ENCODE measurements around the gene AGO3. TPM values are rescaled to one million over a fixed set of nuclear protein-coding genes. Genes with fewer than 3 reads are reported as not detected.

Gene AGO3
- polyA plus RNA-seq, 6 donors from 2014 or later: 5.3 to 19.1 (median 9.9) TPM

DNA sequence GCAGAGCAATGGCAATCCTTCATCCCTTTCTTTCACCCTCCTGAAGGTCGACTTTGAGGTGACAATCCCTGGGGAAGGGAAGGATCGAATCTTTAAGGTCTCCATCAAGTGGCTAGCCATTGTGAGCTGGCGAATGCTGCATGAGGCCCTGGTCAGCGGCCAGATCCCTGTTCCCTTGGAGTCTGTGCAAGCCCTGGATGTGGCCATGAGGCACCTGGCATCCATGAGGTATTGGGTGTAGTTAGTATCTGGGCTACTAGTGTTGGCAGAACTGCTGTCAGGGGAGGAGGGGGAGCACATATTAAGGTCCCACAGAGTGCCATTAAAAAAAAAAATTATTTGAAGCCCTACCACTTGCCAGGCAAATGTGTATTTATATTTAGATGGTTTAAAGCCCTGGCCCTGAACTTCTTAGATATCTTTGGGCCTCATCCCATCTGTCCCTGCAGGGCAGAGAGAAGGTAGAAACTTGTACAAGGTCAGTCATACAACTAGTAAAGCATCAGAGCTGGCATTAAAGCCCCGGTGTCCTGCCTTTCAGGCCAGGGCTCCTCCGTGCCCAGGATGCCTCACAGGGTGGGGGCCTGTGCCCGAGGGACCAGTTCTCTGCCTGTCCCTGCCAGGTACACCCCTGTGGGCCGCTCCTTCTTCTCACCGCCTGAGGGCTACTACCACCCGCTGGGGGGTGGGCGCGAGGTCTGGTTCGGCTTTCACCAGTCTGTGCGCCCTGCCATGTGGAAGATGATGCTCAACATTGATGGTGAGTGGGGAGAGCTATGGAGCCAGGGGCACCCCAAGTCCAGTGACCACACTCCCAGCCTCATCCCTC is 37.6 kb upstream of the AGO3 start:
- ATAC-seq (ENCODE audit: low read depth in 2 of 2) (no peak), DNase-seq (no peak)
- Mint-ChIP-seq H3K4me3 (no peak overlapping the region), H3K4me1 (peaks cover 21 to 49% (median 34%) of the 10 kb centered on the region in 3 donors), H3K36me3 (peaks cover 8 to 15% of the 10 kb centered on the region in 2 donors), H3K27me3 (no peaks in the 10 kb centered on the region), H3K27ac (peak overlapping the region; percentile 91 to 99 (median 96)), H3K9me3 (no peaks in the 10 kb centered on the region)

DNA sequence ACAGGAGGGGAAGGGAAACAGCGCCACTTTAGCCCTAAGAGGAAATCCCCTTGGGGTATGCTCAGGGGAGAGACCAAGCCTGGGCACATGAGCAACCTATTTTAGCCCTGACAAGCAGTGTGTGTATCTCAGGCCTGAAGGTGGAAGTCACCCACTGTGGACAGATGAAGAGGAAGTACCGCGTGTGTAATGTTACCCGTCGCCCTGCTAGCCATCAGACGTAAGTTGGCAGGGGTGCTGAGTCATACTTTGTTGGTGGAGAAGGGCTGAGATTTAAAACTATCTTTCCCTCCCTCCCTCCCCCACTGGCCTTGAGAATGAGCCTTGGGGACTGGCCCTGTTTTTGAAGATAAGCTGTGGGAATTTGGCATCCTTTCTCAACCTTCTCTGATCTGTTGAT is 36.7 kb upstream of the AGO3 start:
- peak; percentile 73 for DNase-seq
- H3K27ac Mint-ChIP-seq: peak overlapping the region; percentile 91 to 99 (median 96)
- no peaks in the 10 kb centered on the region for H3K27me3 Mint-ChIP-seq
- peak overlapping the region in 5 of 8 donors; percentile 36 to 86 (median 55) for H3K4me3 Mint-ChIP-seq
- H3K36me3 Mint-ChIP-seq: peaks cover 6 to 10% of the 10 kb centered on the region in 2 donors
- H3K9me3 Mint-ChIP-seq: no peaks in the 10 kb centered on the region
- peak; percentile 100 for ATAC-seq (ENCODE audit: low read depth in 2 of 2)
- H3K4me1 Mint-ChIP-seq: peaks cover 16 to 42% (median 26%) of the 10 kb centered on the region in 3 donors

DNA sequence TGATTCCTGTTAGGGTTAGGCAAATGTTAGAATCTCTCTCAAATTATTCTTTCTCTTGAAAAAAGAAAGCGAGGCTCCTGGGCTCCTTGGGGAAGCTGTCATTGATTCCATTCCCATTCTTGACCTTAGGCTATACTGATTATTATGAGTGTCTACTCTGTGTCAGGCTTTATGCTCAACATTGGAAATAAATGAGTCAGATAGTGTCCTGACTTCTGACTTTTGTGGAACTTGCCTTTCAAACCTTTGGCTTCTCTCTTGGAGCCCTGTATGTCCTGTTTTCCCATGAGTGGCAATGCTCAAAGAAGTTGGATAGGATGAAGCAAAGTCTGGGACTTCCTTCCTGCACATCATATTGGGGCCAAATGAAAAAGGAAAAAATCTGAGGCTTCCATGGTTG is 36.2 kb upstream of the AGO3 start:
- Mint-ChIP-seq H3K4me1 (peaks cover 16 to 40% (median 26%) of the 10 kb centered on the region in 3 donors), H3K27ac (peak overlapping the region in 5 of 6 donors; percentile 30 to 97 (median 96)), H3K9me3 (no peaks in the 10 kb centered on the region), H3K4me3 (peak overlapping the region in 1 of 8 donors; percentile 25), H3K27me3 (no peaks in the 10 kb centered on the region), H3K36me3 (peaks cover 7 to 10% of the 10 kb centered on the region in 2 donors)
- DNase-seq (no peak), ATAC-seq (ENCODE audit: low read depth in 2 of 2) (no peak)

DNA sequence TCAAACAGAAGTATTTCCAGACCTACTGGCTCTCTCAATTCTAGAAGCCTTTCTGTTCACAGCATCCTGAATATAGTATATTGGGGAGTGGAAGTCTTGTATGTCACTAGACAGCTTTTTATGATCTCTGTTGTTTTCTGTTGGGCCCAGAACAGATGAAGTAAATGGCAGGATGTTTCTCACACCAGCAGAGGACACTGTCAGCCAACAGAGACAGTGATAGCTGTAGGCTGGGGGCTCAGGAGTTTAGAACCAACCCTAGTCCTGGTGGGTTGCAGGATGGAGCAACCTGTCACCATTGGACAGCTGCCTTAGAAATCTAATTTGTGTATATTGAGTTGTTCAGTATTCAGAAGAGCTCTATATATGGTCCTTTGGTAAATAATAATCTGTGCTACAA is 31.0 kb upstream of the AGO3 start:
- no peak for ATAC-seq (ENCODE audit: low read depth in 2 of 2)
- H3K36me3 Mint-ChIP-seq: peaks cover 18 to 31% of the 10 kb centered on the region in 2 donors

DNA sequence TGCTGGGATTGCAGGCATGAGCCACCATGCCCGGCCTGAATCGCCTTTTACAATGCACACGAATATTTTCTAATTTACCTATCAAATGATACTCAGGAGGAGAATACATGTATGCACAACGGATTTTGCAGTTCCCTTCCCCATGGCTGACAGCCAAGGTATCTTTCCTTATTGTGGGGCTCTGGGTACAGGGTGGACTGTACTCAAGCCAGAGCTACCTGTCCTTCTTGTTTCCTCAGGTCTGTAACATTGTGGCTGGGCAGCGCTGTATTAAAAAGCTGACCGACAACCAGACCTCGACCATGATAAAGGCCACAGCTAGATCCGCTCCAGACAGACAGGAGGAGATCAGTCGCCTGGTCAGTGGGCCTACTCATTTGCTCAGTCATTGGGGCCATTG is 29.7 kb upstream of the AGO3 start:
- no peak overlapping the region for H3K4me3 Mint-ChIP-seq
- no peaks in the 10 kb centered on the region for H3K27me3 Mint-ChIP-seq
- peaks cover 0 to 4% (median 0%) of the 10 kb centered on the region in 3 donors for H3K4me1 Mint-ChIP-seq
- no peak for ATAC-seq (ENCODE audit: low read depth in 2 of 2)
- H3K27ac Mint-ChIP-seq: peak overlapping the region in 1 of 6 donors; percentile 22
- no peaks in the 10 kb centered on the region for H3K9me3 Mint-ChIP-seq
- no peak for DNase-seq
- peaks cover 18 to 33% of the 10 kb centered on the region in 2 donors for H3K36me3 Mint-ChIP-seq

More for the DNA sequence above, 31.0 kb upstream of the AGO3 start:
- H3K4me3 Mint-ChIP-seq: no peak overlapping the region
- peak overlapping the region in 1 of 6 donors; percentile 11 for H3K27ac Mint-ChIP-seq
- peaks cover 5 to 9% (median 6%) of the 10 kb centered on the region in 3 donors for H3K4me1 Mint-ChIP-seq
- DNase-seq: no peak
- H3K27me3 Mint-ChIP-seq: no peaks in the 10 kb centered on the region
- no peaks in the 10 kb centered on the region for H3K9me3 Mint-ChIP-seq

DNA sequence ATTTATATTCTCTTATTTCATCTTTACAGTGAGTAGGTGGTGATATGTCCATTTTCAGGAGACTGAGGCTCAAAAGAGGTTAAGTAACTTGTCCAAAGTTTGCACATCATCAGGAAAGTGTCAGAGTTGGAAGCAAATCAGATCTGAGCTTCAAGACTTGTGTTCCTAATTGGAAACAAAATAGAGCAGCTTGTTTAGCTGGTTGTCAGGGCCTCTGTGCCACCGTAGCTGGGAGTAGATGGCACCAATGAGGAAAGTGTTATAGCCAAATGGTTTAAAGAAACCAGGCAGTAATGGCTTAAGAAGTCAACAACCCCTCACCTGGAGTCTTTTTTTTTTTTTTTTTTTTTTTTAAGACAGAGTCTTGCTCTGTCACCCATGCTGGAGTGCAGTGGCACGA is 28.2 kb upstream of the AGO3 start:
- ATAC-seq (ENCODE audit: low read depth in 2 of 2): no peak
- Mint-ChIP-seq H3K4me1 (peaks cover 0 to 4% (median 0%) of the 10 kb centered on the region in 3 donors), H3K4me3 (no peak overlapping the region), H3K27me3 (no peaks in the 10 kb centered on the region), H3K9me3 (no peaks in the 10 kb centered on the region), H3K27ac (no peak overlapping the region), H3K36me3 (peaks cover 12 to 39% of the 10 kb centered on the region in 2 donors)
- no peak for DNase-seq

DNA sequence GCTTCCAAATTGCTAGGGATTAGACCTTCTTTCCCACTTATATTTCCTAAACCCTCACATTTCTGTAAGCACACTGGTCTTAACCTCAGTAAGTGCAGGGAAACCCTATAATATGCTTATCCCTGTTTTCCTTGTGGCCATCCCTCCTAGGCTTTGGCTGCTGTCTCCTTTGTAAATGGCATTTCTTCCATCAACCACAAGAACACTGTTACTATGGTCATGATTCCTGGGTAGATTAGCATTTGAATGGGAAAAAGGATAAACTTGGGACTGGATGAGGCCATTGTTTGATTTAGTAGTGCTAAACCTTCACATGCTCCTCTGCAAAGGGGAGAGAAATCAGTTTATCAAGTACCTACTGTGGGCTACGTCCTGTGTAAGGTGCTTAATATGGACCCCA is 16.2 kb upstream of the AGO3 start:
- peak overlapping the region in 2 of 6 donors; percentile 28 to 32 for H3K27ac Mint-ChIP-seq
- H3K4me1 Mint-ChIP-seq: peaks cover 0 to 3% (median 0%) of the 10 kb centered on the region in 3 donors
- no peaks in the 10 kb centered on the region for H3K9me3 Mint-ChIP-seq
- no peaks in the 10 kb centered on the region for H3K27me3 Mint-ChIP-seq
- ATAC-seq (ENCODE audit: low read depth in 2 of 2): no peak
- no peak overlapping the region for H3K4me3 Mint-ChIP-seq
- peaks cover 47 to 61% of the 10 kb centered on the region in 2 donors for H3K36me3 Mint-ChIP-seq
- no peak for DNase-seq

DNA sequence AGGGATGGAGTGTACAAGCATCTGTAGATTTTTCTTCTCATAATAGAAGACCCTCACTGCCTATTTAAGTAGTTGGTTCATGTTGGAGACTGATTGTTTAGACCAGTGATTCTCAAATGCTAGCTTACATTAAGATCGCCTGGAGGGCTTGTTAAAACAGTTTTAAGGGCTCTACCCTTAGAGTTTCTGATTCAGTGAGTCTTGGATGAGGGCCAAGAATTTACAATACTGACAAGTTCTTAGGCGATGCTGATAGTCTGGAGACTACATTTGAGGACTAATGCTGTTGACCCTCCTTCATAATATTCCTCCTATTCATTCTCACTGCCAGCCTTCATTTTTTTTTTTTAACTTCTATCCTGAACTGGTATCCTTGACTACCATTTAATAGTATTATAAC is 15.2 kb upstream of the AGO3 start:
- no peaks in the 10 kb centered on the region for H3K27me3 Mint-ChIP-seq
- H3K36me3 Mint-ChIP-seq: peaks cover 55 to 67% of the 10 kb centered on the region in 2 donors
- no peak for ATAC-seq (ENCODE audit: low read depth in 2 of 2)
- no peak overlapping the region for H3K4me3 Mint-ChIP-seq
- H3K9me3 Mint-ChIP-seq: no peaks in the 10 kb centered on the region
- H3K4me1 Mint-ChIP-seq: peaks cover 0 to 3% (median 0%) of the 10 kb centered on the region in 3 donors
- DNase-seq: no peak
- H3K27ac Mint-ChIP-seq: no peak overlapping the region

DNA sequence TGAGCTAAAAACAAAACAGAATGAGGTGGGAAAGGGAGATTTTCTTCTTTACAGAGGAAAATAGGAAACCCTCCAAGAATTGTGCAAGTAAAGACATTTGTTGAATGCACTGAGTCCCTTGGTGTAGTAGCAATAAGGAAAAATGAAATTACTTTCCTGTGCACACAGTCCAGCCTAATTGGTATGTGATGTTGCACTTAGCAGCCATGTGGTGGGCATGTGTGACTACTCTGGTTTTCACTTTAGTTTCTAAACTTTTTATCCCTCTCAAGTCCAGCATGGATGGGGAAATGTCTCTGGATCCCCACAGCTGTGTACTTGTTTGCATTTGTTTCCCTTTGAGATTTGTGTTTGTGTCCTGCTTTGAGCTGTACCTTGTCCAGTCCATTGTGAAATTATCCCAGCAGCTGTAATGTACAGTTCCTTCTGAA is 7.1 kb upstream of the AGO3 start:
- Mint-ChIP-seq H3K4me3 (no peak overlapping the region), H3K9me3 (no peaks in the 10 kb centered on the region), H3K4me1 (peaks cover 17 to 25% (median 20%) of the 10 kb centered on the region in 3 donors), H3K27ac (peak overlapping the region in 2 of 6 donors; percentile 66 to 86), H3K36me3 (peaks cover 11 to 14% of the 10 kb centered on the region in 2 donors), H3K27me3 (no peaks in the 10 kb centered on the region)
- no peak for DNase-seq
- ATAC-seq (ENCODE audit: low read depth in 2 of 2): no peak

DNA sequence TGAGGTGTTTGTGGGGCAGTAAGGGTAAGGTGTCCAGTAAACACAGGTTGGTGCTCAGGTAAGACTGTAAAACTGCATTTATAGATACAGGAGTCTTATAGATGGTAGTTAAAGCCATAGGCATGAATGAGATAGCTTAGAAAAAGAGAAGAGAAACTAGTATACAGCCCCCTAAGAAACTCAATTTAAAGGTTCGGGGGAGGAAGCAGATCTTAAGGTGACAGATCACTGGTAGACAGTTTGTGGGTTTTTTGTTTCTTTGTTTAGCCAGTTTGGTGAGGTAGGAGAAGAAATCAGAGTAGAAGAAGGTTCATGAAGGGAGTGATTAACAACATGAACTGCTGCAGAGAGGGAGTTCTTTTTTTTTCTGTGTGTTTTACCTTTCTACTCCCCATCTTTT is 6.1 kb upstream of the AGO3 start:
- Mint-ChIP-seq H3K9me3 (no peaks in the 10 kb centered on the region), H3K4me3 (peak overlapping the region in 1 of 8 donors; percentile 12), H3K36me3 (peaks cover 9% of the 10 kb centered on the region in 2 donors), H3K27me3 (no peaks in the 10 kb centered on the region), H3K4me1 (peaks cover 19 to 25% (median 20%) of the 10 kb centered on the region in 3 donors), H3K27ac (peak overlapping the region in 5 of 6 donors; percentile 4 to 66 (median 30))
- ATAC-seq (ENCODE audit: low read depth in 2 of 2) (peak; percentile 81 to 82), DNase-seq (peak; percentile 15)

DNA sequence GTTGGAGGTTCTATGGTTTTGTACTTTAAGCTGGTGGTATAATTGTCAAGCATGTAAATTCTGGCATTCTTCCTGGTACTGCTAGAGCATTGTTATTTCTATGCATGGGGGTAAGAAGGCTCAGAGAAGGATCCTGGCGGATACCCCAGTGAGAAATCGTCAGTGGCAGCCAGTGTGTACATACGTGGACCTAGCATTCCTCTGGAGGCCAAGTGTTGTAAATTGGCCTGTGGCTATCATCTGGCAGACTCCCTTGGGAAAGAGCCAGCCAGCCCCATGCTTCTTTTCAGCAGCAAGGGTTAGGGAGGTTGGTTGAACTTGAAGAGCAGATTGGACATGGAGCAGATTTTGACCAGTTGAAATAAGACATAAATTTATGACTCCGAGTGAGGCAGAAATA is 5.2 kb upstream of the AGO3 start:
- H3K36me3 Mint-ChIP-seq: peaks cover under 1 to 2% of the 10 kb centered on the region in 2 donors
- peak overlapping the region in 1 of 6 donors; percentile 62 for H3K27ac Mint-ChIP-seq
- no peaks in the 10 kb centered on the region for H3K27me3 Mint-ChIP-seq
- peaks cover 23 to 30% (median 26%) of the 10 kb centered on the region in 3 donors for H3K4me1 Mint-ChIP-seq
- no peak for DNase-seq
- no peaks in the 10 kb centered on the region for H3K9me3 Mint-ChIP-seq
- H3K4me3 Mint-ChIP-seq: peak overlapping the region in 1 of 8 donors; percentile 2
- no peak for ATAC-seq (ENCODE audit: low read depth in 2 of 2)

DNA sequence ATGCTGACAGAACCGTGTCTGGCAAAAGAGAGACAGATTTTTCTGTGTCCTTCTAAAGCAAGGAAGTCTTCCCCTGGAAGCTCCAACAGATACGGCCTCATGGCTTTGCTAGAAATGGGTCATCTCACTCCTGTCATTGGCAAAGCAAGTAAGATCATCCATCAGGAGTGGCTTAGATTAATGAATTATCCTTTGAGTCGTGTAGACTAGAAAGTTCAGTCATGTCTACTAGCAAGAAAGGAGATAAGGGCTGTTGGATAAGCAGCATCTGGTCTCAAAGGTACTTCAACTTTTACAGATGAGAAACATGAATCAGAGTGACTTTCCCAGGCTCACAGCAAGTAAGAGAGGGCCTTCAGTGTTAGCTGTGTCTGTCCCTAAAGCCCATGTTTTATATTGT is 3.4 kb upstream of the AGO3 start:
- no peak for DNase-seq
- ATAC-seq (ENCODE audit: low read depth in 2 of 2): no peak
- Mint-ChIP-seq H3K9me3 (no peaks in the 10 kb centered on the region), H3K27me3 (no peaks in the 10 kb centered on the region), H3K36me3 (no peaks in the 10 kb centered on the region), H3K27ac (no peak overlapping the region), H3K4me3 (peak overlapping the region in 1 of 8 donors; percentile 35), H3K4me1 (peaks cover 31 to 40% (median 38%) of the 10 kb centered on the region in 3 donors)

DNA sequence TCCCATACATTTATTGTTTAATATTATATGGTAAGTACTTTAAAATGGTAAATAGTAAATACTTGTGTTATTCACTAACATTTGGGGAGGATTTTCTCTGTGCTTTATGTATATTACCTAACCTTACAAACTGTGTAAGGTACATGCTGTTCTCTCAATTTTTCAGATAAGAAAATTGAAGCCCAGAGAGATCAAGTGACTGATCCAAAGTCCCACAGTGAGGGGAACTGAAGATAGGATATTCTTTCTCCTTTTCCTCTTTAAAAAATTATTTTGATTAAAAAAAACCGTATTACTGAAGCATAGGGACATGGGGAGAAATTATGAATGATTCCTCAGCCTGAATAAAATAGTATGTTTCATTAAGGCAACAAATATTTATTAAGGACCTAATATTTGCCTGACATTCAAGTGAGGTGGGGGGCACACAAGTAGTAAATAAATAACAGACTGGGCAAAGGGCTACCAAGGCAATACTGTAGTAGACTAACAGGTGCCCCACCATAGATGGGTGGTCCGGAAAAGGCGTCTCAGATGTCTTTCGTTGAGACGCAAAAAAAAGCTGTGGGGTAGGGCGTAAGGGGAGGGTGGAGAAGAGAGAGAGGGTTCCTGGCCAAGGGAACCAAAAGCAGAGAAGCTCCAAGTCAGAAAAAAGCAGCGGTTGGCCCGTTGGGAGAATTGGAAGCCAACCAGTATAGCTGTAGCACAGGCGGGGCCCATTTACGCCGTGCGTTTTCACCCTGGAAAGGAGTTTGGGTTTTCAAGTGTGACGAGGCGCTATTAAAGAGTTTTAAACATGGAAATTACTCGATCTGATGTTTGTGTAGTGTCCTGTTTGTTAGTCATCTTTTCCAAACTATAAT is 944 bp upstream of the AGO3 start:
- Mint-ChIP-seq H3K4me1 (peaks cover 30 to 34% (median 30%) of the 10 kb centered on the region in 3 donors), H3K27ac (peak overlapping the region; percentile 97 to 99 (median 98)), H3K27me3 (no peaks in the 10 kb centered on the region), H3K9me3 (no peaks in the 10 kb centered on the region), H3K4me3 (peak overlapping the region; percentile 88 to 95 (median 91)), H3K36me3 (no peaks in the 10 kb centered on the region)
- peak; percentile 29 for DNase-seq
- peak; percentile 5 for ATAC-seq (ENCODE audit: low read depth in 2 of 2)

All from naive B cell (primary cell).